ENCODE data around the gene GPR156.

DNA sequence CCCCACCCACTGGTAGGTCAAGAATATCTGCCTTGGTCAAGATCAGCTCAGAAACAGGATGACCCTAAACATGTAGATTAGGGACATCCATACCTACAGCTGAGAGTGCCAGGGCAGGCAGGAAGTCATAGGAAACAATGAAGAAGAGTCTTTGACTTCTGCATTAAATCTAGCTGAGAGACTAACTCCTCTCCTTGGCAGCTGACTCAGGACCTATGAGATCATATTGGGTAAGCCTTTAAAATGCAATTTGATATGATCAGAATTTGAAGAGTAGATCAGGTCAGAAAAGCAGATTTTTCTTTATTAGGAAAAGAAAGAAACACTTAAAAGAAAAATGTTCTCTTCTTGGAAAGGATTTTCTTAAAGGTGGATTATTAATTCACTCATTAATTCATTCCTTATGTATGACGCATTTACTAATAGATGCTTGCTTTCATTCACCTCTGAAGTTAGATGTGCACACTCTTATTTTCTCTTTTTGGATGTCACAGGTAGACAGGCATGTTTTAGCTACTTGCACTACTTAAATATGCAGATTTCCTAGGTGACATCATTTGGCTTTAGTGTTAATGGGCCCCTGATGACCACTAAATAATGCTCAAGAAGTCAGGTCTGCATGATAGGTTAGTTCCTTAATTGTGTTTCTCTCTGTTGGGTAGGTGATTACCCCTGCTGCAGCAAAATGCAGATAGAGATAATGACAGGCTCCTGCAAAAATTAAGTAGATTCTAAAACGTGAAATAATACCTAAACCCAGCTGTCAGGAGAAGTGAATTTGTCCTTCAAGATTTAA, 155.1 kb downstream of the GPR156 start:
- TF ChIP-seq, protein P1, sequence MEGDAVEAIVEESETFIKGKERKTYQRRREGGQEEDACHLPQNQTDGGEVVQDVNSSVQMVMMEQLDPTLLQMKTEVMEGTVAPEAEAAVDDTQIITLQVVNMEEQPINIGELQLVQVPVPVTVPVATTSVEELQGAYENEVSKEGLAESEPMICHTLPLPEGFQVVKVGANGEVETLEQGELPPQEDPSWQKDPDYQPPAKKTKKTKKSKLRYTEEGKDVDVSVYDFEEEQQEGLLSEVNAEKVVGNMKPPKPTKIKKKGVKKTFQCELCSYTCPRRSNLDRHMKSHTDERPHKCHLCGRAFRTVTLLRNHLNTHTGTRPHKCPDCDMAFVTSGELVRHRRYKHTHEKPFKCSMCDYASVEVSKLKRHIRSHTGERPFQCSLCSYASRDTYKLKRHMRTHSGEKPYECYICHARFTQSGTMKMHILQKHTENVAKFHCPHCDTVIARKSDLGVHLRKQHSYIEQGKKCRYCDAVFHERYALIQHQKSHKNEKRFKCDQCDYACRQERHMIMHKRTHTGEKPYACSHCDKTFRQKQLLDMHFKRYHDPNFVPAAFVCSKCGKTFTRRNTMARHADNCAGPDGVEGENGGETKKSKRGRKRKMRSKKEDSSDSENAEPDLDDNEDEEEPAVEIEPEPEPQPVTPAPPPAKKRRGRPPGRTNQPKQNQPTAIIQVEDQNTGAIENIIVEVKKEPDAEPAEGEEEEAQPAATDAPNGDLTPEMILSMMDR (IDR thresholded peaks at IDR 0.05; ENCODE audit: insufficient read depth, low read length), result no peak
- TF ChIP-seq REST (IDR thresholded peaks at IDR 0.05; ENCODE audit: insufficient replicate concordance, low read depth), result no peak
